Neural progenitor cell (in vitro differentiated cells): ENCODE data around the gene RPL29.

Experiments used
- EZH2 ChIP-seq: fragments of 200-600 bp; sonication (generic); IDR thresholded peaks from 2 replicates; pipeline ENCODE4 v1.6.1; 2017; ENCODE audit warnings: antibody characterized with exemption, mild to moderate bottlenecking, moderate library complexity
- EZH2phosphoT487 ChIP-seq: fragments of 200-600 bp; sonication (generic); IDR thresholded peaks from 2 replicates; pipeline ENCODE4 v1.6.1; 2017; ENCODE audit warnings: antibody characterized with exemption
- TF ChIP-seq, protein P1 (sequence below): fragments of 200-600 bp; sonication (generic); IDR thresholded peaks from 2 replicates; pipeline ENCODE4 v1.5.1; 2017; ENCODE audit warnings: antibody characterized with exemption, mild to moderate bottlenecking

DNA sequence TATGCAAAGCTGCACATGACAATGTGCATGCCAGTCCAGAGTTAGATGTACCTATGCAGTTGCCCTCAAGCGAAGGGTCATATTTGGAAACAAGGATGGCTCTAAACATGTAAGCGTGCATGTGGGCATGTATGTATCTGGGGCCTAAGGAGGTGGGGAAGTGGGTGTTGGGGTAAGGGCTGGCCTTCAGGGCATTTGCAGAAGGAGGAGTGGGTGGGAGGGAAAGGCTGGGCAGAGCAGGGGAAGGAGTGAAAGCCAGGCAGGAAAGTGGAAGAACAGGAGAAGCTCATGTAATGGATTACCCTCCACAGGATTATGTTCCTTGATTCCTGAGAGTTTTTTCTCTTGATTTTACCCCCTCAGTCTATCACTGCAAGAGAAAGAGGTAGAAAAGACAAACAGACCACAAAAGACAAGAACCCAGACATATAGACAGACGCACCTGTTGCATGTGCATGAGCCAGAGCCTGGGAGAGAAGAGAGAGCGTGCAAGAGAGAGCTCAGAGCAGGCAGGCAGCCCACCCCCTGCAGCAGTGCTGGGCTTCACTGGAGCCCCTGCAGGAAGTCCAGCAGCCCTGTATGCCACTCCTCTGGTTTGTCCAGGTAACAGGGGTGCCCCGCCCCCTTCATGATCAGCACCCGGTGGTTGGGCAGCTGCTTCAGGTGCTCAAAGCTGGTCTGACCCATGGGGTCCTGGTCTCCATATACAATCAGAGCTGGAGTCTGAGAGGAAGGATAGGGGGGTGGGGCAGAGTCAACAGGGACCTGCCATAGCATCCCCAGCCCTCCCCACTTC lies 26.6 kb downstream of the RPL29 start:
- TF ChIP-seq EZH2, result no peak
- TF ChIP-seq, protein P1, sequence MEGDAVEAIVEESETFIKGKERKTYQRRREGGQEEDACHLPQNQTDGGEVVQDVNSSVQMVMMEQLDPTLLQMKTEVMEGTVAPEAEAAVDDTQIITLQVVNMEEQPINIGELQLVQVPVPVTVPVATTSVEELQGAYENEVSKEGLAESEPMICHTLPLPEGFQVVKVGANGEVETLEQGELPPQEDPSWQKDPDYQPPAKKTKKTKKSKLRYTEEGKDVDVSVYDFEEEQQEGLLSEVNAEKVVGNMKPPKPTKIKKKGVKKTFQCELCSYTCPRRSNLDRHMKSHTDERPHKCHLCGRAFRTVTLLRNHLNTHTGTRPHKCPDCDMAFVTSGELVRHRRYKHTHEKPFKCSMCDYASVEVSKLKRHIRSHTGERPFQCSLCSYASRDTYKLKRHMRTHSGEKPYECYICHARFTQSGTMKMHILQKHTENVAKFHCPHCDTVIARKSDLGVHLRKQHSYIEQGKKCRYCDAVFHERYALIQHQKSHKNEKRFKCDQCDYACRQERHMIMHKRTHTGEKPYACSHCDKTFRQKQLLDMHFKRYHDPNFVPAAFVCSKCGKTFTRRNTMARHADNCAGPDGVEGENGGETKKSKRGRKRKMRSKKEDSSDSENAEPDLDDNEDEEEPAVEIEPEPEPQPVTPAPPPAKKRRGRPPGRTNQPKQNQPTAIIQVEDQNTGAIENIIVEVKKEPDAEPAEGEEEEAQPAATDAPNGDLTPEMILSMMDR, result no peak
- TF ChIP-seq EZH2phosphoT487, result no peak
